Stimulated activated CD4-positive, alpha-beta T cell treated with anti-CD3 and anti-CD28 coated beads, Interleukin-1b, Interleukin-23, amount 100 ng/mL, for 48 hours (primary cell): ENCODE results near the gene SYT7.
"Not testable (repeated sequence)": the region's sequence is repeated elsewhere in the genome, so short reads cannot be mapped to it uniquely, and the experiment has no call there.

Experiments used
- DNase-seq: peaks from one replicate; pipeline ENCODE4 v3.0.0-alpha.2; 2020

SYT7 gene

GRCh38 chr11:61581030-61581928 lies at the start of gene SYT7:
TSS of gene SYT7 (minus strand) at chr11:61581076. CDS start at chr11:61580820, 256 bp downstream.
- DNase-seq: peak; percentile 92

GRCh38 chr11:61630089-61630488 lies 49.2 kb upstream of the SYT7 start:
- DNase-seq: no peak

- no peak for DNase-seq
Observed at GRCh38 chr11:61629082-61629833, 48.4 kb upstream of the SYT7 start.

GRCh38 chr11:61628662-61628970 lies 47.7 kb upstream of the SYT7 start:
- no peak for DNase-seq

- peak; percentile 34 for DNase-seq
Observed at GRCh38 chr11:61627850-61628661, 47.2 kb upstream of the SYT7 start.

- DNase-seq: no peak
Observed at GRCh38 chr11:61626580-61627380, 45.9 kb upstream of the SYT7 start.

GRCh38 chr11:61625525-61625924 lies 44.6 kb upstream of the SYT7 start:
- DNase-seq: no peak

GRCh38 chr11:61621917-61622585 lies 41.2 kb upstream of the SYT7 start:
- no peak for DNase-seq

GRCh38 chr11:61619471-61620226 lies 38.8 kb upstream of the SYT7 start:
- no peak for DNase-seq

GRCh38 chr11:61618978-61619377 lies 38.1 kb upstream of the SYT7 start:
- DNase-seq: no peak

GRCh38 chr11:61617515-61617914 lies 36.6 kb upstream of the SYT7 start:
- DNase-seq: no peak

GRCh38 chr11:61616434-61616833 lies 35.6 kb upstream of the SYT7 start:
- no peak for DNase-seq

- not testable (repeated sequence) for DNase-seq
Observed at GRCh38 chr11:61614782-61615181, 33.9 kb upstream of the SYT7 start.

GRCh38 chr11:61613870-61614269 lies 33.0 kb upstream of the SYT7 start:
- no peak for DNase-seq

GRCh38 chr11:61613051-61613450 lies 32.2 kb upstream of the SYT7 start:
- no peak for DNase-seq

- DNase-seq: no peak
Observed at GRCh38 chr11:61611309-61611708, 30.4 kb upstream of the SYT7 start.

- DNase-seq: no peak
Observed at GRCh38 chr11:61610905-61611304, 30.0 kb upstream of the SYT7 start.

- no peak for DNase-seq
Observed at GRCh38 chr11:61609980-61610366, 29.1 kb upstream of the SYT7 start.

- DNase-seq: no peak
Observed at GRCh38 chr11:61609000-61609979, 28.4 kb upstream of the SYT7 start.
